ENCODE results near the gene CEL. TPM values are rescaled to one million over a fixed set of nuclear protein-coding genes. Genes with fewer than 3 reads are reported as not detected.
"Not testable (repeated sequence)": the region's sequence is repeated elsewhere in the genome, so short reads cannot be mapped to it uniquely, and the experiment has no call there.

The CEL gene
- total RNA-seq = 2.2 TPM
- long read RNA-seq = 0 reads

DNA sequence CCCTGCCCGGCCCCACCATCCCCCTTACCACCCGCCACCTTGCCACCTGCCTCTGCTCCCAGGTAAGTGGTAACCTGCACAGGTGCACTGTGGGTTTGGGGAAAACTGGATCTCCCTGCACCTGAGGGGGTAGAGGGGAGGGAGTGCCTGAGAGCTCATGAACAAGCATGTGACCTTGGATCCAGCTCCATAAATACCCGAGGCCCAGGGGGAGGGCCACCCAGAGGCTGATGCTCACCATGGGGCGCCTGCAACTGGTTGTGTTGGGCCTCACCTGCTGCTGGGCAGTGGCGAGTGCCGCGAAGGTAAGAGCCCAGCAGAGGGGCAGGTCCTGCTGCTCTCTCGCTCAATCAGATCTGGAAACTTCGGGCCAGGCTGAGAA, at the start of gene CEL:
Gene CEL (plus strand): TSS at position 218 of the 382 bp plus-strand sequence. CDS start 22 bp downstream, at position 240.
- DNase-seq (ENCODE audit: low spot score) = not testable (repeated sequence)

DNA sequence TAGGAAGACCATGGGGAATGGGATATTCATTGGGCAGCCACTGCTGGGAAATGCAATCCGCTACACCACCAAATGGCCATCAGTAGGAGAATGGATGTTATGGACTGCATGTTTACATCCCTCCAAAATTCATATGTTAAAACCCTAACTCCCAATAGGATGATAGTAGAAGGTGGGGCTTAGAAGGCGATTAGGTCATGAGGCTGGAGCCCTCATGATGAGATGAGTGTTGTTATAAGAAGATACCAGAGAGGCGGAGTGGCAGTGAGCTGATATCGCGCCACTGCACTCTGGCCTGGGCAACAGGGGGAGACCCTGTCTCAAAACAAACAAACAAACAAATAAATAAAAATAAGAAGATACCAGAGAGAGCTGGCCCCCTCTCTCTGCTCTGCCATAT, 47.1 kb upstream of the CEL start:
- DNase-seq (ENCODE audit: low spot score) = no peak

DNA sequence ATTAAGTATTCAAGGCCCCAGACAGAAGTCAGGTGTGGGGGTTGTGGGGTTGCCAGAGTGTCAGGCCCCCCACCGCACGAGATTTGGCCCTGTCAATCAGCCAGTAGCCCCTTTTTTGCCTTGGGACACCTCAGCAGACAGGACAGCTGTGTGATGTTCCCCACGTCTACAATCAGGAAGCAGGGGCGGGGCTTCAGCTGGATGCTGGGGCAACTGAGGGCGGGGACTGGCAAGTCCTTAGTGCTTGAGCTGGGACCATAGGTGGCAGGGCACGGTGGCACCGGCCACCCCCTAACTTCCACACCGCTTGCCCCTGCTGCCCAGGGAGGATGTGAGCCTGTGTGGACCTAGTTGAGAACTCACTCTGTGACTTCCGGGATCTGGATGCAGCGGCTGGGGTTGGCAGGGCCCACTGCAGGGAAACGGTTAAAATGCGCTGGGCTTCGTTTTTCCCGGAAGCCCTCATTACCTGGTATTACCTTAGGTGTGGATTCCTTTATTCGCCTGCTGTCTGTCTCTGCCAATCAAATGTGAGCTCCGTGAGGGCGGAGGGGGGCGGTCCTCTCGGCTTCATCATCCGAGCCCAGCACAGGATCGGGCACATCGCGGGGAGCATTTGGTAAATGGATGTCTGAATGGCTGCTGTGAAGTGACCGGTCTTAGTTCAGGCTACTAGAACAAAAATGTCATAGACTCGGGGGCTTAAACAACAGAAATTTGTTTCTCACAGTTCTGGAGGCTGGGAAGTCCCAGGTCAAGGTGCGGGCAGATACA, 38.5 kb upstream of the CEL start:
- DNase-seq (ENCODE audit: low spot score) = no peak

DNA sequence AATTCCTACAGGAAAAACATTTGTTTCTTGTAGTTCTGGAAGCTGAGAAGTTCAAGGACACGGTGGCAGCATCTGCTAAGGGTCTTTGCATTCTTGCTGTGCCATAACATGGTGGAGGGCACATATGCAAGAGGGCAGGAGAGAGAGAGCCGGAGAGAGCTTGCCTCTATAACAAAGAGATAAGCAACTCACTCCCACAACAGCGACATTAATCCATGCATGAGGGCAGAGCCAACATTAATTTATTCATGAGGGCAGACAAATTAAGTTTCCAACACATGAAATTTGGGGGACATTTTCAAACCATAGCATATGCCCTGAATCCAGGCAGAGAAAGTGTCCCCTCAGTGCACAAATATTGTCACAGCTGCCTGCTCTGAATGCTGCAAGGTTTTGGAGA, 35.4 kb upstream of the CEL start:
- no peak for DNase-seq (ENCODE audit: low spot score)

DNA sequence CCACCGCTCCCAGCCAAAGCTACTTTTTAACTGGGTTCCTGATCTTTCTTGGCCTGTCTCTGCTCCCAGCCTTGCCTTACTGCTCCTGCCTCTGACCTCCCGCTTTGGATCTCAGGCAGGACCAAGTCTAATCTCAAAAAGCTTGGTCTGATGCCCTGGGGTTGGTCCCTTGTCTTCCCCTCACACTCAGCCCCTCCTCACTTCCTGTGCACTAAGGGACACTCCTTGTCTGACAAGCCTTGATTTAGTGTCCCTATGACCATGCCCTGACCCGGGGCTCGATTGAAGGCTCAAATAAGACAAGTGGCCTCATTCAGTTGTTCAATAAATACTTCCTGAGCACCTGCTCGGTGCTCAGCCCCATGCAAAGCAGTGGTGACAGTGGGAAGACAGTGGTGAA, 34.6 kb upstream of the CEL start:
- no peak for DNase-seq (ENCODE audit: low spot score)

DNA sequence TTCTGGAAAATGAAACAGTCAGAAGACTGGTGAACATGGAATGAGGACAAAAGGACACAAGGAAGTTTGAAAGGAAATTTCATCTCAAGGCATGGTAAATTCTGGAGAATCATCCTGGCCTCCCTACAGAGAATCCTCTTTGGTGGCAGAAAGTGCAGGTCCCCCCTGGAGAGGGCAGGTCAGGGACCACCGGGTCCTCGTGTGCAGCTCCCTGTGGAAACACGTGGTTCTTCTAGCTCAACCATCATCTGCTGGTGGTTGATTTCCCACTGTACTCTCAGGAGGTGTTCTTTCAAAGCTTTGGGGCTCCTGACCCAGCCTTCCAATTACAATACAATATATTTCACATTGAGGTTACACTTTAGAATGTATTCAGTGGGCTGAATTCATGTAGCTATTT, 33.6 kb upstream of the CEL start:
- DNase-seq (ENCODE audit: low spot score) = no peak

DNA sequence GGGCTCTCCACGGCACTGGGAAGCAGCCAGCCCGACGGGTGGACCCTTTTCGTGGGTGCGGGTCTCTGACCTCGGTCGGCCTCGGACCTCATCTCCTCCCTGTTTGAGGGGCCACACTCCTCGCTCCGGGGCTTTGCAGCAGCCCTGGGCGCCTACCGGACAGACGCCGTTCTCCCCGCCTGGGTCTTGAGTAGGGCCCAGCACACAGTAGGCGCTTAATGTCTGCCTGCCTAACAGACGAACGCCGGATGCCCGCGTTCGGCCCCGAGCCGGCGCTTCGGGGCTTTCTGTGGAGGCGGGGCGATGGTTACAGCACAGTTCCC, 31.8 kb upstream of the CEL start:
- no peak for DNase-seq (ENCODE audit: low spot score)

DNA sequence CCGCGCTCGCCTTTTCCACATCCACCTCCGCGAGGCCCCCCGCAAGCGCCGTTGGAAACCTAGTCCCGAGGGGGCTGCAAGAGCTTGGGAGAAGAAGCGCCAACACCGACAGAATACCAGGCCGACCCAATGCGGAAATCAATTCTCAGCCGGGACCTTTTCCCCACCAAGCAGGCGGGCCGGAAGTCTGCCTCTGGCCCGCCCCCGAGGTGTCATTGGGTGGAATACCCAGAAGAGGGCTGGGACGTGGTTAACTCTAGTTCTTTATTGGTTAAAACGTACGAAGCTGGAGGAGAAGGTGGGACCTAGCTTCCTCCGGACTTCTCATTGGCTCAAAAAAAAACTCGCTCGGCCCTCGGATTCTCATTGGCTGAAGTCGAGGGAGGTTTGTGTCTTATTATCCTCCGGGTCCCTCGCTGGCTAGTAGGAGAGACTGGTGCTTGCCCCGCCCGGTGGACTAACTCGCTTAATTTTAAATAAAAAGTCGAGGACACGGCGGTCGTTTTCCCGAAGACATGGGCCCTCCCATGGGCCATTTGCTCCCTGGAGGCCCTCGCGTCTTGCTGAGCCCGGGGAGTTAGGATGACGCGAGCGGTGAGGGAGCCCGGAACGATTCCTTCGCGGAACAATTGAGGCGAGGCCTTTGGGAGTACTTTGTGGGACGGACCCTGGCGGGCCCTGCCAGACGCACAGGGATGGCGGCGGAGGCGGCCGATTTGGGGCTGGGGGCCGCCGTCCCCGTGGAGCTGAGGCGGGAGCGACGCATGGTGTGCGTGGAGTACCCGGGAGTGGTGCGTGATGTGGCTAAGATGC, 31.3 kb upstream of the CEL start, which contains the start of gene GTF3C5:
Gene GTF3C5 (plus strand): TSS at position 681 of the 813 bp plus-strand sequence. CDS start 15 bp downstream, at position 696.
- peak; percentile 93 for DNase-seq (ENCODE audit: low spot score)

DNA sequence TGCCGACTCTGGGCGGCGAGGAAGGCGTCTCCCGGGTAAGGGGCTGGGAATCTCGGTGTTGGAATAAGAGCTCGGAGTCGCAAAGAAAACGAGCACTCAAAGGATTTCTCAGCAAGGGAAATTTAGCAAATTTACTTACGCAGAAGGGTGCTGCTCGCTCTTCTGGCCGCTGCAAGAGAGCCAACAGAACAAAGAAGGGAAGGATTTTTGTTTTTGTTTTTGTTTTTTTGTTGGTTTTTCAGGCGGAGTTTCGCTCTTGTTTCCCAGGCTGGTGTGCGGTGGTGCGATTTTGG, 30.7 kb upstream of the CEL start:
- DNase-seq (ENCODE audit: low spot score) = no peak

DNA sequence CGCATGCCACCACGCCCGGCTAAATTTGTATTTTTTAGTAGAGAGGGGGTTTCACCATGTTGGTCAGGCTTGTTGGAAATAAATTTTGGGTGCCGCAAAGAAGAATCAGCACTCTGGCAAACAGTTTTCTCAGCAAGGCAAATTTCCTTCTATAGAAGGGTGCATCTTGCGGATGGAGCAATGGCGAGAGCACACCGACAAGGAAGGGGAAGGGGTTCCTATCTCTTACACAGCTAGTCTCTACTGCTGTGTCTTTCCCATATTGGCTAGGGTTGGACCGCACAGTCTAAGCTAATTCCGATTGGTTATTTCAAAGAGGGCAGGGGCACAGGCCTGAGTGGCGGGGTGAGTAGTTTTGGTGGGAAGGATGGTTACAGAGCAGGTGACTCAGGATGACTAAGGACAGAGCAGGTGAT, 30.3 kb upstream of the CEL start:
- DNase-seq (ENCODE audit: low spot score) = no peak

DNA sequence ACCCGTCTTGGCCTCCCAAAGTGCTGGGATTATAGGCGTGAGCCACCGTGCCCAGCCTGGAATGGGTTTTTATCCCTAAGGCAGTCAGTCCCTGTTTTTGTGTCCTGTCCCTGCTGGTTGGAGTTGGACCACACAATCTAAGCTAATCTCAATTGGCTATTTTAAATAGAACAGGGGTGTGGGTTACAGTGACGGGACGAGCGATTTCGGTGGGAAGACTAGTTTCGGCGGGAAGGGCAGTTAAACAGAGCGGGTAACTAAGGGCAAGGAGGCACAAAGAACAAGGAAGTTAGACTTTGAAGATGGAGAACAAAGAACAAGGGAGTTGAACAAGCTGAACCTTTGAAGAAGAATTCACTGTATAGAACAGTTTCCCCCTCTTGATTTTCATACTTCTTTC, 29.6 kb upstream of the CEL start:
- DNase-seq (ENCODE audit: low spot score) = no peak

DNA sequence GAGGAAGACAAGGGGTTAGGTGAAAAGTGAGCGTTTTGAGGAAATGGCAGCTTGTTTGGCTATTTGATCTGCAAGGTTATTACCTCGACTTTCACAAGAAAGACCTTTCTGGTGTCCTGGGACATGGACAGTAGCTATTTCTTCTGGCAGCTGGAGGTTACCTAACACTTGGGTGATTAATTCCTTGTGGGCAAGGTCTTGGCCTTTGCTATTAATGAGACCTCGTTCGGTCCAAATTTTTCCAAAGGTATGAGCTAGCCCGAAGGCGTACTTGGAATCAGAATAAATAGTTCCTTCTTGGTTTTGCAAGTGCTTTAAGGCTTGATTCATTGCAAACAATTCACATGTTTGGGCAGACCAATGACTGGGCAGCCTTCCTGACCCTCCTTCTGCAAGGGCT, 26.1 kb upstream of the CEL start:
- DNase-seq (ENCODE audit: low spot score) = no peak

DNA sequence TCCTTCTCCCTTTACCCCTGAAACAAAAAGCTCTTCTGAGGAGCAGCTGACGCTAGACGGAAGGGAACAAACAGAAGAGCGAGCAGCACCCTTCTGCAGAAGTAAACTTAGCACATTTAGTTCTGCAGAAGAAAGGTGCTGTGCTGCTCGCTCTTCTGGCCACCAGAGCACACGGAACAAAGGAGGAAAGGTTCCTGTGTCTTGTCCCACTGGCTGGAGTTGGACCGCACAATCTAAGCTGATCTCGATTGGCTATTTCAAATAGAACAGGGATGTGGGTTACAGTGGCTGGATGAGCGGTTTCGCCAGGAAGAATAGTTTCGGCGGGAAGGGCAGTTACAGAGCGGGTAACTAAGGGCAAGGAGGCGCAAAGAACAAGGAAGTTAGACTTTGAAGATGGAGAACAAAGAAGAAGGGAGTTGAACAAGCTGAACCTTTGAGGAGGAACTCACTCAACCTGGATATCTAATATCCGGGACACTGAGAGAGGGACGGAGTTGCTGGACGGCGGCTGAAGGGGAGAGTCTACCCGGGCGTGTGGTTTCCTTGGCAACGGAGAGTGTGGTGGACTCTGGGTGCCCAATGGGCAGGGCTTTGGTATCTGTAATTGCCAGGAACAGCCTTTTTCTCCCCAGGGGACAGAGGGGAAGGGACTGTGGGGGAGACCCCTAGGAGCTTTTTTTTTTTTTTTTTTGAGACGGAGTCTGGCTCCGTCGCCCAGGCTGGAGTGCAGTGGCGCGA, 23.8 kb upstream of the CEL start:
- DNase-seq (ENCODE audit: low spot score) = no peak

DNA sequence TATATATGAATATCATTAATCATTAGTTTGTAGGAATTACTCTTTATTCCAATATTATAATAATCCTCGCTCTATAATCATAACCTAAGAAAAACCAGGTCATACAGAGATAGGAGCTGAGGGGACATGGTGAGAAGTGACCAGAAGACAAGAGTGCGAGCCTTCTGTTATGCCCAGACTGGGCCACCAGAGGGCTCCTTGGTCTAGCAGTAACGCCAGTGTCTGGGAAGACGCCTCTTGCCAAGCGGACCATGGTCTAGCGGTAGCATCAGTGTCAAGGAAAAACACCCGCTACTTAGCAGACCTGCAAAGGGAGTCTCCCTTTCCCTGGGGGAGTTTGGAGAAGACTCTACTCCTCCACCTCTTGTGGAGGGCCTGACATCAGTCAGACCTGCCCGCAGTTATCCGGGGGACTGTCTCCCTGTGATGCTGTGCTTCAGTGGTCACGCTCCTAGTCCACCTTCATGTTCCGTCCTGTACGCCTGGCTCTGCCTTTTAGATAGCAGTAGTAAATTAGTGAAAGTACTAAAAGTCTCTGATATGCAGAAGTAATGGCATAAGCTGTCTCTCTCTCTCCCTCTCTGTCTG, 20.8 kb upstream of the CEL start:
- DNase-seq (ENCODE audit: low spot score) = not testable (repeated sequence)

DNA sequence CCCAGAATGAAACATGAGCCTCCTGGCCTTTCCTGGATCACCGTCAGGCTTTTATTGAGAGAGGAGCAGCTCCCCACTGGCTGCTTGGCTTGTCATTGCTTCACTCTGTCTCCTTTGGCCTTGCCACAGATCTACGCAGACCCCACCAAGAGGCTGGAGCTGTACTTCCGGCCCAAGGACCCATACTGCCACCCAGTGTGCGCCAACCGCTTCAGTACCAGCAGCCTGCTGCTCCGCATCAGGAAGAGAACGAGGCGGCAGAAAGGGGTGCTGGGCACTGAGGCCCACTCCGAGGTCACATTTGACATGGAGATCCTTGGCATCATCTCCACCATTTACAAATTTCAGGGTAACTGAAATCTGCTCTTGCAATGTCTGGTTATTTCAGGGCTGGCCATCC, 19.8 kb upstream of the CEL start:
- DNase-seq (ENCODE audit: low spot score) = no peak

DNA sequence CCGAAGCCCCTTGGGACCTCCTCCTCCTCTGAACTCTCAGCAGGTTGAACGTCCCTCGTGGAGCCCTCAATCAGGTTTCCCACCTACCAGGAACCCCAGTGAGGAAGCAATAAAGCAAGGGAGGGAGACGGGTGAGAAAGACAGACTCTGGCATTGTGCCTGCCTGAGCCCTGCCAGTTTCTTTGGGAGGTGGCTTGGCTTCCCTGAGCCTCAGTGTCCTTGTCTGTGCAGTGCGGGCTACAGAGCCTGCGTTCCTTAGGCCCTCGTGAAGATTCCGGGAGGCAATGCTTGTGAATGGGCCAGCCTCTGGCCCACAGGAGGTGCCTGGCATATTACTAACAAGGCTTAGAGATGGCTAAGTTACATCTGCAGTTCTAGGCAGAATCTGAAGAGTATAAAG, 19.1 kb upstream of the CEL start:
- no peak for DNase-seq (ENCODE audit: low spot score)

DNA sequence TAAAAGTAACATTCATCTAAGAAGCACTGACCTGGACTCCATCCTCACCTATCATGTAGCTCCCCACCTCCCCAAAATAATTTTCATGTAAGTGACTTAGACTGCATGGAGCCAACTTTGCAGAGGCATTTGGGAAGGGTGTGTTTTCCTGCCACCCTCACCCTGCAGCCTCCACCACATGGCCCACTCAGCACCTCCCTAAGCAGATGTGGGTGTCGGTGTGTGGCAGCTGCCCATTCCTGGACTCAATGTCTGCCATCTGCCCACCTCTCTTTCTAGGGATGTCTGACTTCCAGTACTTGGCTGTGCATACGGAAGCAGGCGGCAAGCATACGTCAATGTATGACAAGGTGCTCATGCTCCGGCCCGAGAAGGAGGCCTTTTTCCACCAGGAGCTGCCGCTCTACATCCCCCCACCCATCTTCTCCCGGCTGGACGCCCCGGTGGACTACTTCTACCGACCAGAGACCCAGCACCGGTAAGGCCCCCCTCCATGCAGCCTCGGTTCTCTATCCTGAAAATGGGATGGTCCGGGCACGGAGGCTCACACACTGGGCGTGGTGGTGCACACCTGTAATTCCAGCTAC, 18.2 kb upstream of the CEL start:
- DNase-seq (ENCODE audit: low spot score) = no peak

DNA sequence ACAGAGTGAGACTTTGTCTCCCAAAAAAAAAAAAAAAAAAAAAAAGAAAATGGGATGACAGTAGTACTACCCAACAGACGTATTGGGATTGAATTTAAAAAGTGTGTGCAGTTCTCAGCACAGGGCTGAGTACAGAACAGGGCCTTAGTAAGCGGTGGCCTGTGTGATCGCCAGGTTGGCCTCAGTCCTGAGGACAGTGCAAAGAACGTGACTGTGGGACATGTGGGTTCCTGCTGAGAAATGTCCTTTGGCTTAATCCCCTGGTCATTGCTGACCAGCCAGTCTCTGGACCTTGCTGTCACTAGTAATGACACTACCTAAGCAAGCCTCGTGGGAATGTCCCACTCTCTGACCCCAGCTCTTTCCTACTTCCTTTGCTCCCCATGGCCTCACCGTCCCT, 17.7 kb upstream of the CEL start:
- no peak for DNase-seq (ENCODE audit: low spot score)

DNA sequence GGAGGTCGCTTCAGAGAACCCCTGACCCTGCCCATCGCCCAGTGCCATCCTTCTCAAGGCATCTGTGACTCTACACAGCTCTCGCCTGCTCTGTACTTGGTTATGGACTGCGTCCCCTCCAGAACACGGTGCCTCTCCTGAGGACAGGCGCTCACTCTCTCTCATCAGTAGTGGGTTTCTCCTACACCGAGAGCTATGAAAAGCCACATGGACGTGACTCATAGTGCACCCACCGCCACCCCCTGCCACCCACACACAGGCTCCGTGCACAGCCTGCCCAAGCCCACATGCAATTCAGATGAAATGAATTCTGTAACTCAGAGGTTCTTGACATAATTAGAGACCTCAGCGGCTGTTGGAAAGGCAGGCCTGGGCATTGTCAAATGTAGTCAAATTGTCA, 17.1 kb upstream of the CEL start:
- DNase-seq (ENCODE audit: low spot score) = no peak

DNA sequence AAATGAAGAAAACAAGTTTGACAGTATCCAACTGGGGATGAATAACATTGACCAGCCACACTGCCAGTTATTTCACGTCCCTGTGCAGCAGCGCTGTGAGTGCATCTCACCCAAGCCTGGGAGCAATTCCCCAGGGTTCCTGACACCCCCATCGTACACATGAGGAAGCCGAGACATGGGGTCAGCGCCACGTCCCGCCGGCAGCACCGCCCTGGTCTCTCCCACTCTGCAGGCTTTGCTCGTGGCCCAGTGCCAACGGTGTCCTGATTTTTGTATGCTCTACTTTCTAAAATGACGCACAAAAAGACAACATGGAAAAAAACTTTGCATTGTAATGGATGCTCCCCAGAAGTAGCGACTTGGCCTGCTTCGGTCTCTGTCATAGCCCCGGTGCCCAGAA, 16.6 kb upstream of the CEL start:
- DNase-seq (ENCODE audit: low spot score) = no peak

DNA sequence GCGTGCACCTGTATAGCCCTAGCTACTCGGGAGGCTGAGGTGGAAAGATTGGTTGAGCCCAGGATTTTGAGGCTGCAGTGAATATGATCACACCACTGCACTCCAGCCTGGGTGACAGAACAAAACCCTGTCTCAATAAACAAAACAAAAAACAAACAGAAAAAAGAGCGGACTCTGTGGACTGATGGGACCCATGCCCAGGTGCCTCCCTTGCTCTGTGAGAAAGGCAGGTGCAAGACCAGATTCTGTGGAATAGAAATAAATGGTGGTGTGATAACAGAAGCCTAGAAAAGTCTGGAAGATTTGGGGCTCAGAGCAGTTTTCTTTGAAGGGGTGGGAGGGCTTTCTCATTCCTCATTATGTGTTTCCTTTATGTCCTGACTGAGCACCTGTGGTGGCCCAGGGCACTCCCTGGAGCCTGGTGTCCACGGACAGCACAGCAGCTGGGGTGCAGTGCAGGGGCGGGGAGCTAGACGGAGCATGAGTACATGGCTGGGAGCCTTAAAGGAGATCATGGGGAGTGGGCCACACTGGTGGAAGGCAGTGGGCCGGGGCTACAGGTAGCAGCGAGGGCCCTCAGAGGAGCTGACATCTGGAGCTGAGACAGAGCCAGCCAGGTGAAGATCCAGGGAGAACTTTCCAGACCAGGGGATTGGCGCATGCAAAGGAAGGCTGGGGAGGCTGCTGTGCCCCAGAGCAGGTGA, 15.4 kb upstream of the CEL start:
- DNase-seq (ENCODE audit: low spot score) = no peak
